ENCODE data around the gene NEGR1. TPM values are rescaled to one million over a fixed set of nuclear protein-coding genes. Genes with fewer than 3 reads are reported as not detected.

Gene NEGR1
- total RNA-seq, 1 donor from 2014 or later = 8.6 TPM

DNA sequence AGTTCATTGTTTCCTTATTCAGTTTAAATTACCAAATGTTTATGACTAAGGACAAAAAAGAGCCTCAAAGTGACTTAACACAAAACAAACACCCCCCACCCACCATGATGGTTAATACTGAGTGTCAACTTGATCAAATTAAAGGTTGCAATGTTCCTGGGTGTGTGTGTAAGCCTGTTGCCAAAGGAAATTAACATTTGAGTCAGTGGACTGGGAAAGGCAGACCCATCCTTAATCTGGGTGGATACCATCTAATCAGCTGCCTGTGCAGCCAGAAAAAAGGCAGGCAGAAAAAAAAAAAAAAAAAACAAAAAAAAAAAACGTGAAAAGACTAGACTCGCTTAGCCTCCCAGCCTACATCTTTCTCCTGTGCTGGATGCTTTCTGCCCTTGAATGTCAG, 543.4 kb downstream of the NEGR1 start:
- FAIRE-seq (no peak), DNase-seq (ENCODE audit: low read depth) (no peak)
- Histone ChIP-seq H3K9me3 (ENCODE audit: insufficient read depth, low read depth, low read length) (no peaks in the 10 kb centered on the region), H3K4me2 (ENCODE audit: low read length) (no peak overlapping the region), H3K27ac (ENCODE audit: low read depth, low read length) (no peak overlapping the region), H4K20me1 (ENCODE audit: insufficient read depth, low read length) (no peaks in the 10 kb centered on the region), H3K4me1 (ENCODE audit: insufficient read depth, low read length) (no peaks in the 10 kb centered on the region), H3K79me2 (ENCODE audit: insufficient read depth, low read length) (no peaks in the 10 kb centered on the region), H3K4me3 (ENCODE audit: insufficient read depth, low read depth, low read length) (no peak overlapping the region), H3K9ac (ENCODE audit: low read length) (no peak overlapping the region), H2AFZ (ENCODE audit: low read depth, low read length) (no peak overlapping the region), H3K36me3 (ENCODE audit: insufficient read depth, low read length) (no peaks in the 10 kb centered on the region), H3K27me3 (ENCODE audit: insufficient read depth, low read length) (no peaks in the 10 kb centered on the region)
- no peaks in the 10 kb centered on the region for H3K36me3 Mint-ChIP-seq (ENCODE audit: low read depth, unreplicated experiment)
- TF ChIP-seq, protein P1, sequence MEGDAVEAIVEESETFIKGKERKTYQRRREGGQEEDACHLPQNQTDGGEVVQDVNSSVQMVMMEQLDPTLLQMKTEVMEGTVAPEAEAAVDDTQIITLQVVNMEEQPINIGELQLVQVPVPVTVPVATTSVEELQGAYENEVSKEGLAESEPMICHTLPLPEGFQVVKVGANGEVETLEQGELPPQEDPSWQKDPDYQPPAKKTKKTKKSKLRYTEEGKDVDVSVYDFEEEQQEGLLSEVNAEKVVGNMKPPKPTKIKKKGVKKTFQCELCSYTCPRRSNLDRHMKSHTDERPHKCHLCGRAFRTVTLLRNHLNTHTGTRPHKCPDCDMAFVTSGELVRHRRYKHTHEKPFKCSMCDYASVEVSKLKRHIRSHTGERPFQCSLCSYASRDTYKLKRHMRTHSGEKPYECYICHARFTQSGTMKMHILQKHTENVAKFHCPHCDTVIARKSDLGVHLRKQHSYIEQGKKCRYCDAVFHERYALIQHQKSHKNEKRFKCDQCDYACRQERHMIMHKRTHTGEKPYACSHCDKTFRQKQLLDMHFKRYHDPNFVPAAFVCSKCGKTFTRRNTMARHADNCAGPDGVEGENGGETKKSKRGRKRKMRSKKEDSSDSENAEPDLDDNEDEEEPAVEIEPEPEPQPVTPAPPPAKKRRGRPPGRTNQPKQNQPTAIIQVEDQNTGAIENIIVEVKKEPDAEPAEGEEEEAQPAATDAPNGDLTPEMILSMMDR (IDR thresholded peaks at IDR 0.05; ENCODE audit: insufficient read depth, low read depth, low read length) = no peak
- TF ChIP-seq EZH2 (IDR thresholded peaks at IDR 0.05; ENCODE audit: insufficient read depth, low read length) = no peak
- no peaks in the 10 kb centered on the region for H3K4me1 Mint-ChIP-seq (ENCODE audit: low read depth, unreplicated experiment)
- H3K4me3 Mint-ChIP-seq (ENCODE audit: unreplicated experiment) = no peak overlapping the region
- H3K27me3 Mint-ChIP-seq (ENCODE audit: low read depth, unreplicated experiment) = no peaks in the 10 kb centered on the region
- no peaks in the 10 kb centered on the region for H3K9me3 Mint-ChIP-seq (ENCODE audit: unreplicated experiment)
- no peak overlapping the region for H3K27ac Mint-ChIP-seq (ENCODE audit: unreplicated experiment)

DNA sequence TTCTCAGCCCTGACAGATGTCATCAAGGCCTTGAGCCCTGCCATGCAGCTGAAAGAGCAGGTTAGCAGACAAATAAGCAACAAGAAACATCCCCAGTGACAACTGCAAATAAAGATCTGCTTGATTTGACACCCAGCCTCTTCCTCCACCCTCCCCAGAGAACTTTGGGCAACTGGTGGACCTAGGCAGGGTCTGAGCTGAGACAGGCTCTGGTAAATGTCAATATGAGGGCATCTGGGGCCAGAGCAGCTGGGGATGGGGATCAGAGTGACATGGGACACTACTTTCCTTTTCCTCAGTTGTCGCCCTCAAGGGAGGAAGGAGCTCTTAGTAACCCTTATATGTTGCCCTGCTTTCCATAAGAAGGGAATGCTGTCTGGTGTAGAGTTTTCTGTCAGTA, 544.1 kb downstream of the NEGR1 start:
- FAIRE-seq = no peak
- H3K27ac Mint-ChIP-seq (ENCODE audit: unreplicated experiment) = no peak overlapping the region
- no peaks in the 10 kb centered on the region for H3K36me3 Mint-ChIP-seq (ENCODE audit: low read depth, unreplicated experiment)
- H3K4me3 Mint-ChIP-seq (ENCODE audit: unreplicated experiment) = no peak overlapping the region
- no peaks in the 10 kb centered on the region for H3K27me3 Mint-ChIP-seq (ENCODE audit: low read depth, unreplicated experiment)
- Histone ChIP-seq H2AFZ (ENCODE audit: low read depth, low read length) (no peak overlapping the region), H3K4me2 (ENCODE audit: low read length) (no peak overlapping the region), H3K36me3 (ENCODE audit: insufficient read depth, low read length) (no peaks in the 10 kb centered on the region), H4K20me1 (ENCODE audit: insufficient read depth, low read length) (no peaks in the 10 kb centered on the region), H3K27ac (ENCODE audit: low read depth, low read length) (no peak overlapping the region), H3K4me3 (ENCODE audit: insufficient read depth, low read depth, low read length) (no peak overlapping the region), H3K9me3 (ENCODE audit: insufficient read depth, low read depth, low read length) (no peaks in the 10 kb centered on the region), H3K79me2 (ENCODE audit: insufficient read depth, low read length) (no peaks in the 10 kb centered on the region), H3K27me3 (ENCODE audit: insufficient read depth, low read length) (no peaks in the 10 kb centered on the region), H3K4me1 (ENCODE audit: insufficient read depth, low read length) (no peaks in the 10 kb centered on the region), H3K9ac (ENCODE audit: low read length) (no peak overlapping the region)
- H3K9me3 Mint-ChIP-seq (ENCODE audit: unreplicated experiment) = no peaks in the 10 kb centered on the region
- TF ChIP-seq EZH2 (IDR thresholded peaks at IDR 0.05; ENCODE audit: insufficient read depth, low read length) = no peak
- TF ChIP-seq, protein P1 (IDR thresholded peaks at IDR 0.05; ENCODE audit: insufficient read depth, low read depth, low read length) = no peak
- H3K4me1 Mint-ChIP-seq (ENCODE audit: low read depth, unreplicated experiment) = no peaks in the 10 kb centered on the region
- DNase-seq (ENCODE audit: low read depth) = no peak

DNA sequence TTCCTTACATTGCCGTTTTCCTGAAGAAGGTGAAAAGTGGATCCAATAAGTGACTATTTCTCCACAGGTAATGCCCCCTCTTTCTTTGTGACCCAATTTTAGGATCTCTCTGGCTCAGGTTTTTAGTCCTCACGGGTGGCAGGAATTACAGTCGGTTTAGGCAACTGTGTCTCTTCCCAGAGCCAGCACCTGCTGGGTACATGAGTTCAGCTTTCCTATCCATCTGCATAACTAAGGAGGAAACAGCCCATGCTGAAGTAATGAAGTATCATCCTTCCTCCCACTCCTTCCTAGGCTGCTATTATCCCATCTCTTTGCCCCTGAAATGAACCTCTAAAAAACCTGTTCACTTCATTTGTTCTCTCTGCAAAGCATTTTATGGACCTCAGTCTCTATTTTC, 544.6 kb downstream of the NEGR1 start:
- DNase-seq (ENCODE audit: low read depth) = no peak
- no peaks in the 10 kb centered on the region for H4K20me1 ChIP-seq (ENCODE audit: insufficient read depth, low read length)
- no peaks in the 10 kb centered on the region for H3K4me1 Mint-ChIP-seq (ENCODE audit: low read depth, unreplicated experiment)
- no peaks in the 10 kb centered on the region for H3K36me3 Mint-ChIP-seq (ENCODE audit: low read depth, unreplicated experiment)
- no peak overlapping the region for H3K4me3 Mint-ChIP-seq (ENCODE audit: unreplicated experiment)
- H3K9ac ChIP-seq (ENCODE audit: low read length) = no peak overlapping the region
- no peaks in the 10 kb centered on the region for H3K27me3 Mint-ChIP-seq (ENCODE audit: low read depth, unreplicated experiment)
- no peaks in the 10 kb centered on the region for H3K9me3 ChIP-seq (ENCODE audit: insufficient read depth, low read depth, low read length)
- no peaks in the 10 kb centered on the region for H3K9me3 Mint-ChIP-seq (ENCODE audit: unreplicated experiment)
- H3K27me3 ChIP-seq (ENCODE audit: insufficient read depth, low read length) = no peaks in the 10 kb centered on the region
- TF ChIP-seq EZH2 (IDR thresholded peaks at IDR 0.05; ENCODE audit: insufficient read depth, low read length) = no peak
- TF ChIP-seq, protein P1 (IDR thresholded peaks at IDR 0.05; ENCODE audit: insufficient read depth, low read depth, low read length) = no peak
- no peak overlapping the region for H3K27ac Mint-ChIP-seq (ENCODE audit: unreplicated experiment)
- no peak overlapping the region for H2AFZ ChIP-seq (ENCODE audit: low read depth, low read length)
- H3K4me3 ChIP-seq (ENCODE audit: insufficient read depth, low read depth, low read length) = no peak overlapping the region
- H3K27ac ChIP-seq (ENCODE audit: low read depth, low read length) = no peak overlapping the region
- no peaks in the 10 kb centered on the region for H3K36me3 ChIP-seq (ENCODE audit: insufficient read depth, low read length)
- FAIRE-seq = no peak
- no peaks in the 10 kb centered on the region for H3K4me1 ChIP-seq (ENCODE audit: insufficient read depth, low read length)
- no peaks in the 10 kb centered on the region for H3K79me2 ChIP-seq (ENCODE audit: insufficient read depth, low read length)
- no peak overlapping the region for H3K4me2 ChIP-seq (ENCODE audit: low read length)
